ENCODE results near the gene SHB. TPM values are rescaled to one million over a fixed set of nuclear protein-coding genes. Genes with fewer than 3 reads are reported as not detected.

SHB gene
- total and polyA plus RNA-seq, 2 of the 8 experiments (the other 6 are each of a cell fraction or from before 2014, with no cell fraction given) = 4.1 to 12.6 TPM

- TF ChIP-seq, protein P1, sequence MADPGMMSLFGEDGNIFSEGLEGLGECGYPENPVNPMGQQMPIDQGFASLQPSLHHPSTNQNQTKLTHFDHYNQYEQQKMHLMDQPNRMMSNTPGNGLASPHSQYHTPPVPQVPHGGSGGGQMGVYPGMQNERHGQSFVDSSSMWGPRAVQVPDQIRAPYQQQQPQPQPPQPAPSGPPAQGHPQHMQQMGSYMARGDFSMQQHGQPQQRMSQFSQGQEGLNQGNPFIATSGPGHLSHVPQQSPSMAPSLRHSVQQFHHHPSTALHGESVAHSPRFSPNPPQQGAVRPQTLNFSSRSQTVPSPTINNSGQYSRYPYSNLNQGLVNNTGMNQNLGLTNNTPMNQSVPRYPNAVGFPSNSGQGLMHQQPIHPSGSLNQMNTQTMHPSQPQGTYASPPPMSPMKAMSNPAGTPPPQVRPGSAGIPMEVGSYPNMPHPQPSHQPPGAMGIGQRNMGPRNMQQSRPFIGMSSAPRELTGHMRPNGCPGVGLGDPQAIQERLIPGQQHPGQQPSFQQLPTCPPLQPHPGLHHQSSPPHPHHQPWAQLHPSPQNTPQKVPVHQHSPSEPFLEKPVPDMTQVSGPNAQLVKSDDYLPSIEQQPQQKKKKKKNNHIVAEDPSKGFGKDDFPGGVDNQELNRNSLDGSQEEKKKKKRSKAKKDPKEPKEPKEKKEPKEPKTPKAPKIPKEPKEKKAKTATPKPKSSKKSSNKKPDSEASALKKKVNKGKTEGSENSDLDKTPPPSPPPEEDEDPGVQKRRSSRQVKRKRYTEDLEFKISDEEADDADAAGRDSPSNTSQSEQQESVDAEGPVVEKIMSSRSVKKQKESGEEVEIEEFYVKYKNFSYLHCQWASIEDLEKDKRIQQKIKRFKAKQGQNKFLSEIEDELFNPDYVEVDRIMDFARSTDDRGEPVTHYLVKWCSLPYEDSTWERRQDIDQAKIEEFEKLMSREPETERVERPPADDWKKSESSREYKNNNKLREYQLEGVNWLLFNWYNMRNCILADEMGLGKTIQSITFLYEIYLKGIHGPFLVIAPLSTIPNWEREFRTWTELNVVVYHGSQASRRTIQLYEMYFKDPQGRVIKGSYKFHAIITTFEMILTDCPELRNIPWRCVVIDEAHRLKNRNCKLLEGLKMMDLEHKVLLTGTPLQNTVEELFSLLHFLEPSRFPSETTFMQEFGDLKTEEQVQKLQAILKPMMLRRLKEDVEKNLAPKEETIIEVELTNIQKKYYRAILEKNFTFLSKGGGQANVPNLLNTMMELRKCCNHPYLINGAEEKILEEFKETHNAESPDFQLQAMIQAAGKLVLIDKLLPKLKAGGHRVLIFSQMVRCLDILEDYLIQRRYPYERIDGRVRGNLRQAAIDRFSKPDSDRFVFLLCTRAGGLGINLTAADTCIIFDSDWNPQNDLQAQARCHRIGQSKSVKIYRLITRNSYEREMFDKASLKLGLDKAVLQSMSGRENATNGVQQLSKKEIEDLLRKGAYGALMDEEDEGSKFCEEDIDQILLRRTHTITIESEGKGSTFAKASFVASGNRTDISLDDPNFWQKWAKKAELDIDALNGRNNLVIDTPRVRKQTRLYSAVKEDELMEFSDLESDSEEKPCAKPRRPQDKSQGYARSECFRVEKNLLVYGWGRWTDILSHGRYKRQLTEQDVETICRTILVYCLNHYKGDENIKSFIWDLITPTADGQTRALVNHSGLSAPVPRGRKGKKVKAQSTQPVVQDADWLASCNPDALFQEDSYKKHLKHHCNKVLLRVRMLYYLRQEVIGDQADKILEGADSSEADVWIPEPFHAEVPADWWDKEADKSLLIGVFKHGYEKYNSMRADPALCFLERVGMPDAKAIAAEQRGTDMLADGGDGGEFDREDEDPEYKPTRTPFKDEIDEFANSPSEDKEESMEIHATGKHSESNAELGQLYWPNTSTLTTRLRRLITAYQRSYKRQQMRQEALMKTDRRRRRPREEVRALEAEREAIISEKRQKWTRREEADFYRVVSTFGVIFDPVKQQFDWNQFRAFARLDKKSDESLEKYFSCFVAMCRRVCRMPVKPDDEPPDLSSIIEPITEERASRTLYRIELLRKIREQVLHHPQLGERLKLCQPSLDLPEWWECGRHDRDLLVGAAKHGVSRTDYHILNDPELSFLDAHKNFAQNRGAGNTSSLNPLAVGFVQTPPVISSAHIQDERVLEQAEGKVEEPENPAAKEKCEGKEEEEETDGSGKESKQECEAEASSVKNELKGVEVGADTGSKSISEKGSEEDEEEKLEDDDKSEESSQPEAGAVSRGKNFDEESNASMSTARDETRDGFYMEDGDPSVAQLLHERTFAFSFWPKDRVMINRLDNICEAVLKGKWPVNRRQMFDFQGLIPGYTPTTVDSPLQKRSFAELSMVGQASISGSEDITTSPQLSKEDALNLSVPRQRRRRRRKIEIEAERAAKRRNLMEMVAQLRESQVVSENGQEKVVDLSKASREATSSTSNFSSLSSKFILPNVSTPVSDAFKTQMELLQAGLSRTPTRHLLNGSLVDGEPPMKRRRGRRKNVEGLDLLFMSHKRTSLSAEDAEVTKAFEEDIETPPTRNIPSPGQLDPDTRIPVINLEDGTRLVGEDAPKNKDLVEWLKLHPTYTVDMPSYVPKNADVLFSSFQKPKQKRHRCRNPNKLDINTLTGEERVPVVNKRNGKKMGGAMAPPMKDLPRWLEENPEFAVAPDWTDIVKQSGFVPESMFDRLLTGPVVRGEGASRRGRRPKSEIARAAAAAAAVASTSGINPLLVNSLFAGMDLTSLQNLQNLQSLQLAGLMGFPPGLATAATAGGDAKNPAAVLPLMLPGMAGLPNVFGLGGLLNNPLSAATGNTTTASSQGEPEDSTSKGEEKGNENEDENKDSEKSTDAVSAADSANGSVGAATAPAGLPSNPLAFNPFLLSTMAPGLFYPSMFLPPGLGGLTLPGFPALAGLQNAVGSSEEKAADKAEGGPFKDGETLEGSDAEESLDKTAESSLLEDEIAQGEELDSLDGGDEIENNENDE (IDR thresholded peaks at IDR 0.05; ENCODE audit: insufficient replicate concordance, low read length) = no peak
- TF ChIP-seq KDM5A (IDR thresholded peaks at IDR 0.05; ENCODE audit: low read length) (no peak), RBBP5 (IDR thresholded peaks at IDR 0.05; ENCODE audit: borderline replicate concordance, low read depth, low read length) (no peak), RXRA (IDR thresholded peaks at IDR 0.05; ENCODE audit: insufficient read depth, low read depth, low read length) (no peak), CBX5 (IDR thresholded peaks at IDR 0.05; ENCODE audit: low read depth, low read length) (no peak), POLR2A (IDR thresholded peaks at IDR 0.05; ENCODE audit: control extremely low read depth in 1 of 2, low read depth in 2 of 2, low read length in 2 of 2) (no peak), CREB1 (IDR thresholded peaks at IDR 0.05) (no peak), TAF7 (optimal IDR thresholded peaks at IDR 0.05; ENCODE audit: borderline replicate concordance, low read depth, low read length) (no peak), SRF (IDR thresholded peaks at IDR 0.05; ENCODE audit: low read depth, low read length) (no peak)
- TF ChIP-seq, protein P2, sequence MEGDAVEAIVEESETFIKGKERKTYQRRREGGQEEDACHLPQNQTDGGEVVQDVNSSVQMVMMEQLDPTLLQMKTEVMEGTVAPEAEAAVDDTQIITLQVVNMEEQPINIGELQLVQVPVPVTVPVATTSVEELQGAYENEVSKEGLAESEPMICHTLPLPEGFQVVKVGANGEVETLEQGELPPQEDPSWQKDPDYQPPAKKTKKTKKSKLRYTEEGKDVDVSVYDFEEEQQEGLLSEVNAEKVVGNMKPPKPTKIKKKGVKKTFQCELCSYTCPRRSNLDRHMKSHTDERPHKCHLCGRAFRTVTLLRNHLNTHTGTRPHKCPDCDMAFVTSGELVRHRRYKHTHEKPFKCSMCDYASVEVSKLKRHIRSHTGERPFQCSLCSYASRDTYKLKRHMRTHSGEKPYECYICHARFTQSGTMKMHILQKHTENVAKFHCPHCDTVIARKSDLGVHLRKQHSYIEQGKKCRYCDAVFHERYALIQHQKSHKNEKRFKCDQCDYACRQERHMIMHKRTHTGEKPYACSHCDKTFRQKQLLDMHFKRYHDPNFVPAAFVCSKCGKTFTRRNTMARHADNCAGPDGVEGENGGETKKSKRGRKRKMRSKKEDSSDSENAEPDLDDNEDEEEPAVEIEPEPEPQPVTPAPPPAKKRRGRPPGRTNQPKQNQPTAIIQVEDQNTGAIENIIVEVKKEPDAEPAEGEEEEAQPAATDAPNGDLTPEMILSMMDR (IDR thresholded peaks at IDR 0.05; ENCODE audit: control extremely low read depth in 1 of 3, insufficient read depth in 1 of 3, low read depth in 1 of 3, low read length in 3 of 3) = no peak
Measured at GRCh38 chr9:37873955-37874354, 195.1 kb downstream of the SHB start (continued).
